Loucy (cell line): Measurements from ENCODE around the gene CETP.

ENCODE experiments used
- H2AFZ ChIP-seq: fragments of 200-600 bp; sonication (generic); 2 replicates; pipeline ENCODE4 v1.6.0; 2016; ENCODE audit warnings: antibody characterized with exemption, mild to moderate bottlenecking, low read length, moderate library complexity
- H3F3A ChIP-seq: fragments of 200-600 bp; 2 replicates; pipeline ENCODE4 v1.6.0; 2016; ENCODE audit warnings: antibody characterized with exemption, low read depth, mild to moderate bottlenecking
- H3K27me3 ChIP-seq: fragments of 200-600 bp; sonication (generic); 2 replicates; pipeline ENCODE4 v1.6.1; 2014; ENCODE audit warnings: low read length, mild to moderate bottlenecking; ENCODE audit not compliant: insufficient read depth, poor library complexity, severe bottlenecking
- H3K36me3 ChIP-seq: fragments of 200-600 bp; sonication (generic); 2 replicates; pipeline ENCODE4 v1.6.1; 2016; ENCODE audit warnings: low read length; ENCODE audit not compliant: insufficient read depth
- H3K4me1 ChIP-seq: fragments of 200-600 bp; sonication (generic); 2 replicates; pipeline ENCODE4 v1.5.1; 2014; ENCODE audit warnings: low read length, mild to moderate bottlenecking; ENCODE audit not compliant: insufficient read depth, poor library complexity, severe bottlenecking
- H3K4me2 ChIP-seq: fragments of 200-600 bp; sonication (generic); 2 replicates; pipeline ENCODE4 v1.6.0; 2014; ENCODE audit warnings: antibody characterized with exemption, low read length, low read depth, mild to moderate bottlenecking; ENCODE audit not compliant: poor library complexity, severe bottlenecking
- H3K4me3 ChIP-seq: fragments of 200-600 bp; sonication (generic); 2 replicates; pipeline ENCODE4 v1.5.1; 2014; ENCODE audit warnings: low read length, mild to moderate bottlenecking, mixed read lengths; ENCODE audit not compliant: poor library complexity, severe bottlenecking
- H3K79me2 ChIP-seq: fragments of 200-600 bp; sonication (generic); 2 replicates; pipeline ENCODE4 v1.6.1; 2014; ENCODE audit warnings: low read length; ENCODE audit not compliant: insufficient read depth
- H3K9ac ChIP-seq: fragments of 200-600 bp; sonication (generic); 2 replicates; pipeline ENCODE4 v1.6.0; 2014; ENCODE audit warnings: mild to moderate bottlenecking, low read depth, low read length, moderate library complexity; ENCODE audit not compliant: poor library complexity, severe bottlenecking
- H3K9me2 ChIP-seq: fragments of 200-600 bp; sonication (generic); replicated peaks from 2 replicates; pipeline ENCODE4 v1.6.1; 2016; ENCODE audit warnings: low read depth, low read length, mixed read lengths
- H3K9me3 ChIP-seq: fragments of 200-600 bp; sonication (generic); 2 replicates; pipeline ENCODE4 v1.6.1; 2014; ENCODE audit warnings: mild to moderate bottlenecking, antibody characterized with exemption, low read length, low read depth; ENCODE audit not compliant: insufficient read depth
- H4K20me1 ChIP-seq: fragments of 200-600 bp; sonication (generic); 2 replicates; pipeline ENCODE4 v1.6.0; 2014; ENCODE audit warnings: antibody characterized with exemption, low read length, mild to moderate bottlenecking; ENCODE audit not compliant: insufficient read depth, poor library complexity, severe bottlenecking
- CTCF ChIP-seq: fragments of 200-600 bp; sonication (generic); conservative IDR thresholded peaks from 2 replicates; pipeline ENCODE4 v1.5.1; 2014; ENCODE audit warnings: mild to moderate bottlenecking, antibody characterized with exemption, low read length
- EZH2phosphoT487 ChIP-seq: fragments of 200-600 bp; IDR thresholded peaks from 2 replicates; pipeline ENCODE4 v1.6.1; 2018; ENCODE audit warnings: antibody characterized with exemption, mild to moderate bottlenecking, moderate library complexity, borderline replicate concordance

The CETP gene

GRCh38 chr16:56967733-56968132, 6.0 kb downstream of the CETP start:
- TF ChIP-seq EZH2phosphoT487: no peak
- no peak for TF ChIP-seq CTCF
- no peaks in the 10 kb centered on the region for H3K79me2 ChIP-seq
- H3K4me2 ChIP-seq: no peak overlapping the region
- no peak overlapping the region for H3K4me3 ChIP-seq
- no peak overlapping the region for H2AFZ ChIP-seq
- no peaks in the 10 kb centered on the region for H3F3A ChIP-seq
- H3K27me3 ChIP-seq: no peaks in the 10 kb centered on the region
- no peak overlapping the region for H3K9ac ChIP-seq
- H3K36me3 ChIP-seq: no peaks in the 10 kb centered on the region
- peaks cover 19% of the 10 kb centered on the region for H3K4me1 ChIP-seq
- H4K20me1 ChIP-seq: no peaks in the 10 kb centered on the region
- no peaks in the 10 kb centered on the region for H3K9me2 ChIP-seq
- no peaks in the 10 kb centered on the region for H3K9me3 ChIP-seq

- peaks cover 17% of the 10 kb centered on the region for H3K4me1 ChIP-seq
- H2AFZ ChIP-seq: no peak overlapping the region
- no peaks in the 10 kb centered on the region for H3F3A ChIP-seq
- H3K9me2 ChIP-seq: no peaks in the 10 kb centered on the region
- H3K4me3 ChIP-seq: no peak overlapping the region
- H4K20me1 ChIP-seq: no peaks in the 10 kb centered on the region
- H3K9me3 ChIP-seq: no peaks in the 10 kb centered on the region
- no peaks in the 10 kb centered on the region for H3K27me3 ChIP-seq
- H3K36me3 ChIP-seq: no peaks in the 10 kb centered on the region
- H3K4me2 ChIP-seq: no peak overlapping the region
- no peak for TF ChIP-seq CTCF
- TF ChIP-seq EZH2phosphoT487: no peak
- H3K9ac ChIP-seq: no peak overlapping the region
- no peaks in the 10 kb centered on the region for H3K79me2 ChIP-seq
Observed at GRCh38 chr16:56969769-56970168, 8.0 kb downstream of the CETP start.

- Histone ChIP-seq H3K4me1 (peaks cover 3% of the 10 kb centered on the region), H3K4me3 (no peak overlapping the region), H3K9me2 (no peaks in the 10 kb centered on the region), H3K4me2 (no peak overlapping the region), H3K36me3 (no peaks in the 10 kb centered on the region), H3F3A (no peaks in the 10 kb centered on the region), H3K9ac (no peak overlapping the region), H2AFZ (no peak overlapping the region), H4K20me1 (no peaks in the 10 kb centered on the region), H3K79me2 (no peaks in the 10 kb centered on the region), H3K9me3 (no peaks in the 10 kb centered on the region), H3K27me3 (no peaks in the 10 kb centered on the region)
- TF ChIP-seq EZH2phosphoT487 (no peak), CTCF (no peak)
Observed at GRCh38 chr16:56970934-56971767, 9.4 kb downstream of the CETP start.
